ENCODE measurements around the gene NMRAL1.

- no peak for TF ChIP-seq CTCF (IDR thresholded peaks at IDR 0.05; ENCODE audit: low read depth, low read length)
- TF ChIP-seq EZH2phosphoT487 (IDR thresholded peaks at IDR 0.05; ENCODE audit: low read depth): no peak
These were observed 41.2 kb downstream of the NMRAL1 start for GRCh38 chr16:4433228-4433627.

Measured in OCI-LY3 (cell line).